Ectodermal cell (in vitro differentiated cells): Measurements from ENCODE around the gene CCT7.

ENCODE experiments used
- H3K27ac ChIP-seq: 2 replicates; pipeline ENCODE4 v1.7.0; 2013; ENCODE audit warnings: mild to moderate bottlenecking, low read depth, low read length; ENCODE audit not compliant: insufficient read depth, poor library complexity, severe bottlenecking
- H3K27me3 ChIP-seq: 2 replicates; pipeline ENCODE4 v1.7.0; 2013; ENCODE audit warnings: mild to moderate bottlenecking, low read length; ENCODE audit not compliant: insufficient read depth, control insufficient read depth, poor library complexity, severe bottlenecking
- H3K36me3 ChIP-seq: one replicate; pipeline ENCODE4 v1.7.0; 2013; ENCODE audit warnings: low read length; ENCODE audit not compliant: control insufficient read depth, insufficient read depth
- H3K4me1 ChIP-seq: one replicate; pipeline ENCODE4 v1.7.0; 2013; ENCODE audit warnings: low read length; ENCODE audit not compliant: control insufficient read depth, insufficient read depth
- H3K4me3 ChIP-seq: 2 replicates; pipeline ENCODE4 v1.7.0; 2013; ENCODE audit warnings: low read depth, low read length, control low read depth; ENCODE audit not compliant: insufficient read depth
- H3K9me3 ChIP-seq: 2 replicates; pipeline ENCODE4 v1.7.0; 2013; ENCODE audit warnings: mild to moderate bottlenecking, low read length, moderate library complexity; ENCODE audit not compliant: control insufficient read depth
- WGBS, 2 experiments: methylation state at CpG; one replicate each; pipeline ENCODE4 v1.1.7; 2013; ENCODE audit warnings: missing lambda C conversion rate in 2 of 2; 5-methylcytosine and 5-hydroxymethylcytosine counted together

The CCT7 gene

GRCh38 chr2:73210019-73210418 lies 24.1 kb upstream of the CCT7 start:
- 88 to 90% methylated on average over 4 of the region's 4 CpGs for WGBS, 2 experiments
- Histone ChIP-seq H3K9me3 (no peaks in the 10 kb centered on the region), H3K4me1 (no peaks in the 10 kb centered on the region), H3K27me3 (peaks cover 17% of the 10 kb centered on the region), H3K36me3 (no peaks in the 10 kb centered on the region), H3K27ac (no peak overlapping the region), H3K4me3 (no peak overlapping the region)

- H3K27me3 ChIP-seq = peaks cover 10% of the 10 kb centered on the region
- no peak overlapping the region for H3K4me3 ChIP-seq
- no peaks in the 10 kb centered on the region for H3K9me3 ChIP-seq
- H3K4me1 ChIP-seq = peaks cover 6% of the 10 kb centered on the region
- no peaks in the 10 kb centered on the region for H3K36me3 ChIP-seq
- no peak overlapping the region for H3K27ac ChIP-seq
- 93 to 95% methylated on average over 6 of the region's 6 CpGs for WGBS, 2 experiments
Observed at GRCh38 chr2:73210696-73211095, 23.4 kb upstream of the CCT7 start.

- Histone ChIP-seq H3K4me1 (peaks cover 7% of the 10 kb centered on the region), H3K4me3 (no peak overlapping the region), H3K27ac (no peak overlapping the region), H3K9me3 (no peaks in the 10 kb centered on the region), H3K36me3 (no peaks in the 10 kb centered on the region), H3K27me3 (no peaks in the 10 kb centered on the region)
- WGBS, 2 experiments = 82 to 84% methylated on average over 7 of the region's 7 CpGs
Observed at GRCh38 chr2:73212098-73212447, 22.0 kb upstream of the CCT7 start.

DNA sequence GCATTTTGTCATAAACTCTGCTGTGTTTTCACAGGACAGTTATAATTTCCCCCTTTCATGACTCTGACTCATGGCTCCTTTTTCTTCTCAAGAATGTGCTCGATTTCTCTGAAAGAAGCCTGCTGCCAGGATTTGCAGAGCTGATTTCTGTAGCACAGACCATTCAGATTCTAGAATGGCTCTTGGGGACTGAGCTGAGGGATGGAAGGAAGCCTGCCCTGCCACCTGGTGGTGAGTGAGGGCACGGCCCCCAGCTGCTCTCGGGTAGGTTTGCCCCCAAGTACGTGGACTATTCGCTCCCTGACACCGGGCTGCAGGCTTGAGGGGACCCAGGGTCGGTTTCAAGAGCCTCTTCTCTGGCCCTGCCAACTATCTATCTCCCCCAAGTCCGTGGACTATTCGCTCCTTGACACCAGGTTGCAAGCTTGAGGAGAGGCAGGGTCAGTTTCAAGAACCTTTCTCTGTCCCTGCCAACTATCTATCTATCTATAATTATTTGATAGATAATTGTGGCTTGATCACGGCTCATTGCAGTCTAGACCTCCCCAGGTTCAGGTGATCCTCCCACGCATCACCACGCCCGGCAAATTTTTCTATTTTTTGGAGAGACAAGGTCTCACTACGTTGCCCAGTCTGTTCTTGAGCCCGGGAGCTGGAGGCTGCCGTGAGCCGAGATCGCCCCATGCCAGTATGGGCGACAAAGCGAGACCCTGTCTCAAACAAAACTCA lies 21.5 kb upstream of the CCT7 start:
- no peaks in the 10 kb centered on the region for H3K9me3 ChIP-seq
- no peak overlapping the region for H3K4me3 ChIP-seq
- H3K4me1 ChIP-seq = peaks cover 7% of the 10 kb centered on the region
- WGBS, 2 experiments = 50 to 51% methylated on average over 20 of the region's 20 CpGs
- no peaks in the 10 kb centered on the region for H3K27me3 ChIP-seq
- H3K27ac ChIP-seq = no peak overlapping the region
- no peaks in the 10 kb centered on the region for H3K36me3 ChIP-seq

GRCh38 chr2:73214120-73215035 lies 19.7 kb upstream of the CCT7 start, which contains the start of gene SMYD5:
SMYD5 (plus strand) TSS chr2:73214245; CDS start chr2:73214267, 22 bp downstream.
- Histone ChIP-seq H3K4me3 (peak within 1 kb of the TSS; percentile 93), H3K9me3 (no peaks in the 10 kb centered on the region), H3K27me3 (no peaks in the 10 kb centered on the region), H3K4me1 (peaks cover 7% of the 10 kb centered on the region), H3K36me3 (no peaks in the 10 kb centered on the region), H3K27ac (peak within 1 kb of the TSS; percentile 77)
- 0 to 1% methylated on average over 63 to 64 of the region's 64 CpGs for WGBS, 2 experiments

DNA sequence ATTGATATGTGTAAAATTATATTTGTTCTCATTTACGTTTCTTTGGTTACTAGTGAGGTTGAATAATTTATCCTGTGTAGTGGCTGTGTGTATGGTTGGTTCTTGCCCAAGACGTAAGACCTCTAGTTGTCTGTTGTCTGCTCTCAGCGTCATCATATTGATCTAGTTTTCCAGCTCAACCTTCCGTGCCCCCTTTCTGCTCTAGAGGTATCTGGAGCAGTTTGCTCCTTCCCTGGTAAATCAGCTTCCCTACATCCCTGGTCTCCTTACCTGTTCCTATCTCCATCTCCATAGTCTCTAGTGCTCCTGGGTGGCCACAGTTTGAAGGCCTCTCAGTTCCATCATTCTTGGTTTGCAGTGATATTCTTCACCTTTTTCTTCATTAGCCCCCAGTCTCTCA lies 18.9 kb upstream of the CCT7 start:
- Histone ChIP-seq H3K36me3 (no peaks in the 10 kb centered on the region), H3K4me1 (peaks cover 7% of the 10 kb centered on the region), H3K27me3 (no peaks in the 10 kb centered on the region), H3K9me3 (no peaks in the 10 kb centered on the region), H3K27ac (no peak overlapping the region), H3K4me3 (peak overlapping the region; percentile 93)
- 85% methylated on average over 4 of the region's 4 CpGs for WGBS, 2 experiments

DNA sequence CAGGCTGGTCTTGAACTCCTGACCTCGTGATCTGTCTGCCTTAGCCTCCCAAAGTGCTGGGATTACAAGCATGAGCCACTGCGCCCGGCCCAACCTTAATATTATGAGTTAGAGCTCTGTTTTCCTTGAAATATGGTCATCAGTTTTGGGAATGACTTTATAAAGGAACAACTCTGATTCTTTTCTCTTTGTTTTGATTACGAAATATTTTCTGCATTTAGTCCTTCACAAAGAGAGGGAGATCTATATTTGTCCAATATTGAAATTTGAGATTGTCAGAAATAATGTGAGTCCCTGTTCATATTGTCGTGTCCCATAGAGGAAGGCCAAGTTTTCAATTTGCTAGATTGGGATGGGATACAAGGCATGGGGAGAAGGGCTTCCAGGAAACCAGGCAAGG lies 16.9 kb upstream of the CCT7 start:
- no peaks in the 10 kb centered on the region for H3K9me3 ChIP-seq
- H3K4me3 ChIP-seq = no peak overlapping the region
- no peak overlapping the region for H3K27ac ChIP-seq
- 94 to 96% methylated on average over 5 of the region's 5 CpGs for WGBS, 2 experiments
- no peaks in the 10 kb centered on the region for H3K36me3 ChIP-seq
- peaks cover 7% of the 10 kb centered on the region for H3K4me1 ChIP-seq
- H3K27me3 ChIP-seq = no peaks in the 10 kb centered on the region

DNA sequence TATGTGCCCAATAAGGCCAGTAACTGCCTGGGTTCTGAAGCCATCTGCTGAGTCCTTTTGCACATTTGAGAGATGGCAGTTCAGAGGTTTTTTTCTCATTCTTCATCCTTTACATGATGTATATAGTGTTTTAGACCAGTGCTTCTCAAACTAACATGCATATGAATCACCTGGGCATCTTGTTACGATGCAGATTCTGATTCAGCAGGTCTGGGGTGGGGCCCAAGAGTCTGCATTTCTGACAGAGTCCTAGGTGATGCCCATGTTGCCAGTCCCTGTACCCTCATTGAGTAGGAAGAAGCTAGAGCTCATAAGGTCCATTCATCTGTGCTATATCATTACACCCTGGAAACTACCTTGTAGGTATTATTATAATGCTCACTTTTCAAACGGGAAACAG lies 16.3 kb upstream of the CCT7 start:
- H3K9me3 ChIP-seq = no peaks in the 10 kb centered on the region
- H3K27ac ChIP-seq = no peak overlapping the region
- no peaks in the 10 kb centered on the region for H3K36me3 ChIP-seq
- WGBS, 2 experiments = 85 to 94% methylated on average over 2 of the region's 2 CpGs
- H3K4me3 ChIP-seq = no peak overlapping the region
- peaks cover 7% of the 10 kb centered on the region for H3K4me1 ChIP-seq
- H3K27me3 ChIP-seq = no peaks in the 10 kb centered on the region

DNA sequence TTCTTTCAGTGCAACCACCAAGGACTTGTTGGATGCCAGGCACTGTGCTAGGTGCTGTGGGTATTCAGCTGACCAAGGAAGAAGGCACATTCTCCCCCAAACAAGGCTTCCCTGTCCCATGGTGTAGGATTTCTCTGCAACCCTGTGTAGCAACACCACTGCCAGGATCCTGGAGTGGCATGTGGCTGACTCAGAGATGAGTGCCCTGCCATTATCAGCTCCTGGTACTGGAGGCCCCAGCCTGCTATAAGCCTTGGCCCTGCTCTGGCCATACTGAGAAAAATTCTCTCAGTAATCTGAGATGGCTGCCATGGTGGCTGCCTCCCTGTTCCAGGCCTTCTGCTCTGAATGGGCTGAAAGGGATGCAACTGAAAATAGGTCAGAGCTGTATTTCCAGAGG lies 15.8 kb upstream of the CCT7 start:
- Histone ChIP-seq H3K27ac (no peak overlapping the region), H3K4me1 (peaks cover 7% of the 10 kb centered on the region), H3K4me3 (no peak overlapping the region), H3K9me3 (no peaks in the 10 kb centered on the region), H3K27me3 (no peaks in the 10 kb centered on the region), H3K36me3 (no peaks in the 10 kb centered on the region)

DNA sequence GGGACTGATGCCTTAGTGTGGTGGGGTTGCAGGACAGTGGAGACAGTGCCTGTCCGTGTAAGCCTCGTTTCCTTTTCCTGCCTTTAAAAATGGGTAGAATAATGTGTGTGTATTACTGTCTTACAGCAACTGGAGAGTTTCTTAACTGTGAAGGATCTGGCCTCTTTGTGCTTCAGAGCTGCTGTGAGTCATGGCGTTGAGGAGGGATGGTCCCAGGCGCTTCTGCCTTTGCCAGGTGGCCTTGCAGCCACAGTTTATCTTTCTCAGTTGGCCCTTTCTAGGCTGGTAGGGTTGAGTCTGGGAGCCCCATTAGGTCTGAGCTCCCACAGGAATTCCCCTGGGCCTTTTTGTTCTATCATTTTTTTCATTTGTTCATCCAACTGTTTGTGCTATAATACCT lies 10.3 kb upstream of the CCT7 start:
- H3K27ac ChIP-seq = no peak overlapping the region
- H3K4me3 ChIP-seq = no peak overlapping the region
- no peaks in the 10 kb centered on the region for H3K9me3 ChIP-seq
- peaks cover 15% of the 10 kb centered on the region for H3K36me3 ChIP-seq
- no peaks in the 10 kb centered on the region for H3K27me3 ChIP-seq
- WGBS, 2 experiments = 92 to 93% methylated on average over 4 of the region's 4 CpGs
- no peaks in the 10 kb centered on the region for H3K4me1 ChIP-seq
